Measurements from ENCODE around the gene NUDT9. TPM values are rescaled to one million over a fixed set of nuclear protein-coding genes. Genes with fewer than 3 reads are reported as not detected.
"Not testable (repeated sequence)": the region's sequence is repeated elsewhere in the genome, so short reads cannot be mapped to it uniquely, and the experiment has no call there.

NUDT9 gene
- total RNA-seq, 1 experiment from 2014 or later, result 14.7 TPM

GRCh38 chr4:87387237-87387636 lies 35.1 kb upstream of the NUDT9 start:
- Histone ChIP-seq H3F3A (ENCODE audit: low read length, unreplicated experiment) (no peaks in the 10 kb centered on the region), H3K4me1 (ENCODE audit: insufficient read depth, low read length) (no peaks in the 10 kb centered on the region), H3K9me3 (ENCODE audit: low read length) (no peaks in the 10 kb centered on the region), H3K27me3 (ENCODE audit: low read length) (no peaks in the 10 kb centered on the region), H4K20me1 (ENCODE audit: low read length) (no peaks in the 10 kb centered on the region), H3K4me3 (ENCODE audit: low read length) (no peak overlapping the region), H3K9me2 (replicated peaks; ENCODE audit: low read length) (no peaks in the 10 kb centered on the region), H3K9ac (ENCODE audit: low read length) (no peak overlapping the region), H3K4me2 (ENCODE audit: low read length) (no peak overlapping the region), H3K79me2 (ENCODE audit: low read length) (no peaks in the 10 kb centered on the region), H3K27ac (ENCODE audit: low read length) (no peak overlapping the region), H3K36me3 (ENCODE audit: low read depth, low read length) (no peaks in the 10 kb centered on the region), H2AFZ (ENCODE audit: low read length) (no peak overlapping the region)
- CTCF ChIA-PET, result no interaction called here
- no peak for TF ChIP-seq CTCF (conservative IDR thresholded peaks at IDR 0.05; ENCODE audit: low read depth, low read length)
- TF ChIP-seq EZH2 (IDR thresholded peaks at IDR 0.05; ENCODE audit: low read length, unreplicated experiment), result no peak
- no peak for TF ChIP-seq EZH2phosphoT487 (IDR thresholded peaks at IDR 0.05; ENCODE audit: borderline replicate concordance, low read length)
- intact Hi-C loops (cut with micrococcal nuclease), result no loop called here
- POLR2A ChIA-PET (ENCODE audit: unreplicated experiment), result no interaction called here
- DNase-seq (no peak), ATAC-seq (no peak)
- no TSS peak for BruUV-seq (replicated peaks)

DNA sequence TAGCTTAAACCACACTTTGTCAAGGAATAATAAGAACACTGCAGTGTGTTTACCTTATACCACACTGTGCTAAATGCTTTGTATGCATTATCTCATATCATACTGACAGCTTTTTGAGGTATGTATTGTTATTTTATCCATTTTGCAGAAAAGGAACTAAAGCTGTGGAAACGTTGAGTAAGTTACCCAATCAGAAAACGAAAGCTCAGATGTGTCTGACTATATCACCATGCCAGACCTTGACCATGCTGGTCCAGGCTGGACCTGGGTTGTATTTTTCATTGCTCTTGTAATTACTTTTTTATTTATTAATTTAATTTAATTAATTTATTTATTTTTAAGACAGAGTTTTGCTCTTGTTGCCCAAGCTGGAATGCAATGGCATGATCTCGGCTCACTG lies 33.5 kb upstream of the NUDT9 start:
- ATAC-seq (no peak), DNase-seq (no peak)
- Histone ChIP-seq H3K36me3 (ENCODE audit: low read depth, low read length) (no peaks in the 10 kb centered on the region), H3F3A (ENCODE audit: low read length, unreplicated experiment) (no peaks in the 10 kb centered on the region), H3K27ac (ENCODE audit: low read length) (no peak overlapping the region), H3K4me2 (ENCODE audit: low read length) (no peak overlapping the region), H3K4me3 (ENCODE audit: low read length) (no peak overlapping the region), H3K9ac (ENCODE audit: low read length) (no peak overlapping the region), H3K27me3 (ENCODE audit: low read length) (no peaks in the 10 kb centered on the region), H2AFZ (ENCODE audit: low read length) (no peak overlapping the region), H3K4me1 (ENCODE audit: insufficient read depth, low read length) (no peaks in the 10 kb centered on the region), H3K9me2 (replicated peaks; ENCODE audit: low read length) (no peaks in the 10 kb centered on the region), H4K20me1 (ENCODE audit: low read length) (no peaks in the 10 kb centered on the region), H3K79me2 (ENCODE audit: low read length) (no peaks in the 10 kb centered on the region), H3K9me3 (ENCODE audit: low read length) (no peaks in the 10 kb centered on the region)
- no peak for TF ChIP-seq CTCF (conservative IDR thresholded peaks at IDR 0.05; ENCODE audit: low read depth, low read length)
- no peak for TF ChIP-seq EZH2phosphoT487 (IDR thresholded peaks at IDR 0.05; ENCODE audit: borderline replicate concordance, low read length)
- no peak for TF ChIP-seq EZH2 (IDR thresholded peaks at IDR 0.05; ENCODE audit: low read length, unreplicated experiment)
- intact Hi-C loops (cut with micrococcal nuclease), result no loop called here
- POLR2A ChIA-PET (ENCODE audit: unreplicated experiment), result no interaction called here
- CTCF ChIA-PET, result no interaction called here
- no TSS peak for BruUV-seq (replicated peaks)

- H3K36me3 ChIP-seq (ENCODE audit: low read depth, low read length); H3K27me3 ChIP-seq (ENCODE audit: low read length); H3K27ac ChIP-seq (ENCODE audit: low read length); H3K4me1 ChIP-seq (ENCODE audit: insufficient read depth, low read length); H4K20me1 ChIP-seq (ENCODE audit: low read length); POLR2A ChIA-PET (ENCODE audit: unreplicated experiment); BruUV-seq (replicated peaks); ATAC-seq; H3K9ac ChIP-seq (ENCODE audit: low read length); H3K79me2 ChIP-seq (ENCODE audit: low read length); H3F3A ChIP-seq (ENCODE audit: low read length, unreplicated experiment); DNase-seq; CTCF ChIA-PET; H2AFZ ChIP-seq (ENCODE audit: low read length); H3K9me3 ChIP-seq (ENCODE audit: low read length); H3K9me2 ChIP-seq (replicated peaks; ENCODE audit: low read length): not testable (repeated sequence)
- intact Hi-C loops (cut with micrococcal nuclease), result loop anchor here (2.0 kb wide), 1 partner anchor 29 kb away; no protein-coding TSS in a partner anchor
- Histone ChIP-seq H3K4me2 (ENCODE audit: low read length) (peak overlapping the region; percentile 90), H3K4me3 (ENCODE audit: low read length) (peak overlapping the region; percentile 76)
Observed at GRCh38 chr4:87390055-87390454, 32.3 kb upstream of the NUDT9 start.
